Measurements from ENCODE around the gene U2AF1L4. TPM values are rescaled to one million over a fixed set of nuclear protein-coding genes. Genes with fewer than 3 reads are reported as not detected.

U2AF1L4 gene
- total and polyA plus RNA-seq, 7 experiments from 2014 or later = 33.7 to 89.7 (median 70.1) TPM

DNA sequence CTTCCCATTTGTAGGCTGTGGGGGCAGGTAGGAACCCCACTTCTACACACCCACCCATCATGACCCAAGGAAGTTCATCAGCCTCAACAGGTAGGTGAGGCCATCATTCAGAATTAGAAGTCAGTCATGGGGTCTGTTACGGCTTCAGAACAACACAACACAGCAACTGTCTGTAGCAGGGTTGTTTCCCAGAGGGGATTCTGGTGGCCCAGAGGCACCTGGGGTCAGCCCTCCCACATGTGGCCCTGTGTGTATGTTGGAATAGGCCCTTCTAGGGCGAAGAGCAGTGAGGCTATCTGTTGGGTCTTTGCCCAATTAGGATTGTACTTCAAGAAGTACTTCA is 6.4 kb downstream of the U2AF1L4 start:
- CTCF ChIA-PET = interaction anchor here (0.5 kb wide), 1 partner anchor 77 kb away, joined by 7 read pairs; no protein-coding TSS in a partner anchor
- peak overlapping the region in 7 of 10 donors; percentile 0 to 94 (median 48) for H3K4me3 Mint-ChIP-seq
- Histone ChIP-seq H3K4me3 (ENCODE audit: low read length) (no peak overlapping the region), H3K27ac (ENCODE audit: low read depth, low read length) (no peak overlapping the region), H3K36me3 (ENCODE audit: control insufficient read depth in 2 of 3, insufficient read depth in 3 of 3, low read length in 3 of 3) (peaks cover 0 to 57% (median 4%) of the 10 kb centered on the region in 3 experiments), H3K4me1 (ENCODE audit: control insufficient read depth in 2 of 2, insufficient read depth in 2 of 2, low read length in 2 of 2) (peaks cover 19 to 22% of the 10 kb centered on the region in 2 donors), H3K27me3 (ENCODE audit: control insufficient read depth in 2 of 2, insufficient read depth in 2 of 2, low read length in 2 of 2) (no peaks in the 10 kb centered on the region), H3K9me3 (ENCODE audit: control insufficient read depth in 2 of 3, low read length in 3 of 3) (no peaks in the 10 kb centered on the region)
- ATAC-seq = no peak
- intact Hi-C loops (cut with micrococcal nuclease) = no loop called here
- H3K4me1 Mint-ChIP-seq = peaks cover 32 to 60% (median 38%) of the 10 kb centered on the region in 7 donors
- POLR2A ChIA-PET = interaction anchor here (0.6 to 2.4 kb wide), 4 partner anchors 10 to 159 kb away, joined by 3 to 12 read pairs (median 8); partner anchors contain the start of genes KMT2B and LIN37
- H3K9me3 Mint-ChIP-seq = no peaks in the 10 kb centered on the region
- peak overlapping the region in 3 of 9 donors; percentile 36 to 61 (median 39) for H3K27ac Mint-ChIP-seq
- H3K36me3 Mint-ChIP-seq = peaks cover 6 to 32% (median 10%) of the 10 kb centered on the region in 5 donors
- DNase-seq = no peak
- no peaks in the 10 kb centered on the region for H3K27me3 Mint-ChIP-seq

DNA sequence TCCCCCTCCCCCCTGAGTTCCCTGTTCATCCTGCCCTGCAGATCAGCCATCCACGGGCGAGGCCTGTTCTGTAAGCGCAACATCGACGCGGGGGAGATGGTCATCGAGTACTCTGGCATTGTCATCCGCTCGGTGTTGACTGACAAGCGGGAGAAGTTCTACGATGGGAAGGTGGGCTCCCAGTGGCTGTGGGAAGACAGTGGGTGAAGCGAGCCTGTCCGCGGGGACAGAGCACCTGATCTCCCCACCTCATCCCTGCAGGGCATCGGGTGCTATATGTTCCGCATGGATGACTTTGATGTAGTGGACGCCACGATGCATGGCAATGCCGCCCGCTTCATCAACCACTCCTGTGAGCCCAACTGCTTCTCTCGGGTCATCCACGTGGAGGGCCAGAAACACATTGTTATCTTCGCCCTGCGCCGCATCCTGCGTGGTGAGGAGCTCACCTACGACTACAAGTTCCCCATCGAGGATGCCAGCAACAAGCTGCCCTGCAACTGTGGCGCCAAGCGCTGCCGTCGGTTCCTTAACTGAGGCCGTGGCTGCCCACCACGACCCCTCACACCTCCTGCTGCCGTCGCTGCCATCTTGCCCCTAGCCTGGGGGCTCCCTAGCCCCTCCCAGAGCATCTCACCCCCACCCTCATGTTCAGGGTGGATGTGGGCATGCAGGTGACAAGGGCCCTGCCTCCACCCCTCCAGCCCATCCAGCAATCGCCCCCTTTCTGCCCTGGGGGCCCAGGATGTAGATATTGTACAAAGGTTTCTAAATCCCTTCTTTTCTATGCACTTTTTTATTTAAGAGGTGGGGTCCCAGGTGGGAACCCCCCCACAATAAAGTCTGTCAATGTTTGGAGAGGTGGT is 7.0 kb downstream of the U2AF1L4 start:
- H3K4me1 ChIP-seq (ENCODE audit: control insufficient read depth in 2 of 2, insufficient read depth in 2 of 2, low read length in 2 of 2) = peaks cover 16 to 17% of the 10 kb centered on the region in 2 donors
- H3K4me1 Mint-ChIP-seq = peaks cover 32 to 56% (median 35%) of the 10 kb centered on the region in 7 donors
- no peak for ATAC-seq
- peak overlapping the region in 3 of 9 donors; percentile 36 to 61 (median 39) for H3K27ac Mint-ChIP-seq
- DNase-seq = no peak
- no peaks in the 10 kb centered on the region for H3K9me3 Mint-ChIP-seq
- H3K27ac ChIP-seq (ENCODE audit: low read depth, low read length) = peak overlapping the region; percentile 54
- POLR2A ChIA-PET = interaction anchor here (0.6 to 2.4 kb wide), 4 partner anchors 10 to 159 kb away, joined by 3 to 12 read pairs (median 6); partner anchors contain the start of genes KMT2B and LIN37
- peak overlapping the region in 4 of 10 donors; percentile 0 to 89 (median 54) for H3K4me3 Mint-ChIP-seq
- peaks cover 6 to 29% (median 10%) of the 10 kb centered on the region in 5 donors for H3K36me3 Mint-ChIP-seq
- no peaks in the 10 kb centered on the region for H3K27me3 Mint-ChIP-seq
- intact Hi-C loops (cut with micrococcal nuclease) = no loop called here
- H3K36me3 ChIP-seq (ENCODE audit: control insufficient read depth in 2 of 3, insufficient read depth in 3 of 3, low read length in 3 of 3) = peaks cover 0 to 63% (median 4%) of the 10 kb centered on the region in 3 experiments
- no peaks in the 10 kb centered on the region for H3K27me3 ChIP-seq (ENCODE audit: control insufficient read depth in 2 of 2, insufficient read depth in 2 of 2, low read length in 2 of 2)
- no peaks in the 10 kb centered on the region for H3K9me3 ChIP-seq (ENCODE audit: control insufficient read depth in 2 of 3, low read length in 3 of 3)
- CTCF ChIA-PET = interaction anchor here (0.5 to 1.6 kb wide), 4 partner anchors 11 to 77 kb away, joined by 3 to 7 read pairs (median 6); no protein-coding TSS in a partner anchor
- H3K4me3 ChIP-seq (ENCODE audit: low read length) = no peak overlapping the region

DNA sequence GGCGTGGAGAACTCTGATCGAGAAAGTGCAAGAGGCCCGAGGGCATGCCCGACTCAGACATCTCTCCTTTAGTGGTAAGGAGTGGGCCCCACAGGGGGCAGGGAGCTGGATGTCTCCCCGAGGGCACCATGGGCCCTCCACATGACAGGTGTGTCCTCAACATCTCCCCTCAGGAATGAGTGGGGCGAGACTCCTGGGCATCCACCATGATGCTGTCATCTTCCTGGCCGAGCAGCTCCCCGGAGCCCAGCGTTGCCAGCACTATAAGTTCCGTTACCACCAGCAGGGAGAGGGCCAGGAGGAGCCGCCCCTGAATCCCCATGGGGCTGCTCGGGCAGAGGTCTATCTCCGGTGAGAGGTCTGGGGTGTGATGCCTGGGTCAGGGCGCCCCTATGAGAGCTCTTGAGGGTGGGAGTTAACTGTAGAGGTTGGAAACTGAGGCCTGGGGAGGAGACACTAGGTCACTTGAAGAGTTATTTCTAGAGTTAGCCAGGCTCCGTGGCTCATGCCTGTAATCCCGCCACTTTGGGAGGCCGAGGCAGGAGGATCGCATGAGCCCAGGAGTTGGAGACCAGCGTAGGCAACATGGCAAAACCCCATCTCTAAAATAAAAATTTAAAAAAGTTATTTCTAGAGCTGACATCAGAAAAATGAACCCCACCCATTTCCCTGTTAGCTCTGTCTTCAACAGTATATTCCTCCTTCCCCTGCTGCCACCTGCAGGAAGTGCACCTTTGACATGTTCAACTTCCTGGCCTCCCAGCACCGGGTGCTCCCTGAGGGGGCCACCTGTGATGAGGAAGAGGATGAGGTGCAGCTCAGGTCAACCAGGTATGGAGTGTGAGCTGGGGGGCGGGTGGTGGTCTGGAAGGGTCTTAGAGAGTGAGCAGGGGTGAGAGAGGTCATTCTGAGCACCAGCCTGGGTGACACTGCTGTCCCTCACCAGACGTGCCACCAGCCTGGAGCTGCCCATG is 8.0 kb downstream of the U2AF1L4 start:
- no peak overlapping the region for H3K4me3 ChIP-seq (ENCODE audit: low read length)
- no peaks in the 10 kb centered on the region for H3K27me3 ChIP-seq (ENCODE audit: control insufficient read depth in 2 of 2, insufficient read depth in 2 of 2, low read length in 2 of 2)
- H3K36me3 ChIP-seq (ENCODE audit: control insufficient read depth in 2 of 3, insufficient read depth in 3 of 3, low read length in 3 of 3) = peaks cover 0 to 72% (median 4%) of the 10 kb centered on the region in 3 experiments
- Mint-ChIP-seq H3K27me3 (no peaks in the 10 kb centered on the region), H3K36me3 (peaks cover 1 to 22% (median 6%) of the 10 kb centered on the region in 5 donors), H3K9me3 (no peaks in the 10 kb centered on the region), H3K4me1 (peaks cover 26 to 47% (median 28%) of the 10 kb centered on the region in 7 donors), H3K4me3 (peak overlapping the region in 5 of 10 donors; percentile 44 to 77 (median 60)), H3K27ac (peak overlapping the region in 8 of 9 donors; percentile 28 to 80 (median 62))
- no peak for ATAC-seq
- H3K27ac ChIP-seq (ENCODE audit: low read depth, low read length) = peak overlapping the region; percentile 54
- ChIA-PET POLR2A (interaction anchor here (0.6 to 1.5 kb wide), 4 partner anchors 9 to 89 kb away, joined by 3 to 6 read pairs (median 6); partner anchors contain the start of genes COX6B1 and KMT2B), CTCF (interaction anchor here (0.8 to 1.6 kb wide), 6 partner anchors 10 to 44 kb away, joined by 3 to 7 read pairs (median 4); partner anchors contain the start of gene LIN37)
- DNase-seq = peak in 3 of 9 donors; percentile 27 to 44 (median 36)
- intact Hi-C loops (cut with micrococcal nuclease) = loop anchor here in 1 of 2 donors (1.0 kb wide), 1 partner anchor 15 kb away; no protein-coding TSS in a partner anchor
- peaks cover 8 to 10% of the 10 kb centered on the region in 2 donors for H3K4me1 ChIP-seq (ENCODE audit: control insufficient read depth in 2 of 2, insufficient read depth in 2 of 2, low read length in 2 of 2)
- H3K9me3 ChIP-seq (ENCODE audit: control insufficient read depth in 2 of 3, low read length in 3 of 3) = no peaks in the 10 kb centered on the region

DNA sequence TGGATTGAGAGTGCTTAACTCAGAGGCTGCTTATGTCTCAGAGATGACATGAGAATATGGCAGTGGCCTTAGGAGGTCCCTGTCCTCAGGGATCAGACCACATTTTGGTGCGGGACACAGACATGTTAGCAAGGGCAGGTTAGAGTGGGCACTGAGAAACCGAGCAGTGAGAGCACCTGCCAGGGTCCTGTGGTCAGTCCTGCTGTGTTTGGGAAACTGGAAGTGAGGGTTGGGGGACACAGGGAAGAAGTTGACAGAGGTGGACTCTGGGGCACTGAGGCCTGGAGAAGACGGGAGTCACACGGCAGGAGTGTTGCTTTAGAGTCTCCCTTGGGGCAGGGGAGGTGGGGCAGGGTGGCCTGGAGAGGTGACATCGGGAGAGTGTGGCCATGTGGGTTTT is 10.3 kb downstream of the U2AF1L4 start:
- peak overlapping the region in 5 of 9 donors; percentile 45 to 81 (median 77) for H3K27ac Mint-ChIP-seq
- POLR2A ChIA-PET = interaction anchor here (1.3 kb wide), 1 partner anchor 10 kb away, joined by 5 read pairs; no protein-coding TSS in a partner anchor
- no peak for ATAC-seq
- CTCF ChIA-PET = no interaction called here
- intact Hi-C loops (cut with micrococcal nuclease) = no loop called here
- Histone ChIP-seq H3K27ac (ENCODE audit: low read depth, low read length) (no peak overlapping the region), H3K9me3 (ENCODE audit: control insufficient read depth in 2 of 3, low read length in 3 of 3) (no peaks in the 10 kb centered on the region), H3K27me3 (ENCODE audit: control insufficient read depth in 2 of 2, insufficient read depth in 2 of 2, low read length in 2 of 2) (no peaks in the 10 kb centered on the region), H3K4me1 (ENCODE audit: control insufficient read depth in 2 of 2, insufficient read depth in 2 of 2, low read length in 2 of 2) (peaks cover 2 to 4% of the 10 kb centered on the region in 2 donors), H3K36me3 (ENCODE audit: control insufficient read depth in 2 of 3, insufficient read depth in 3 of 3, low read length in 3 of 3) (peaks cover 4 to 92% (median 8%) of the 10 kb centered on the region in 3 experiments), H3K4me3 (ENCODE audit: low read length) (no peak overlapping the region)
- H3K36me3 Mint-ChIP-seq = peaks cover 6 to 32% (median 16%) of the 10 kb centered on the region in 5 donors
- DNase-seq = no peak
- no peak overlapping the region for H3K4me3 Mint-ChIP-seq
- H3K4me1 Mint-ChIP-seq = peaks cover 23 to 38% (median 31%) of the 10 kb centered on the region in 7 donors
- no peaks in the 10 kb centered on the region for H3K27me3 Mint-ChIP-seq
- H3K9me3 Mint-ChIP-seq = no peaks in the 10 kb centered on the region

DNA sequence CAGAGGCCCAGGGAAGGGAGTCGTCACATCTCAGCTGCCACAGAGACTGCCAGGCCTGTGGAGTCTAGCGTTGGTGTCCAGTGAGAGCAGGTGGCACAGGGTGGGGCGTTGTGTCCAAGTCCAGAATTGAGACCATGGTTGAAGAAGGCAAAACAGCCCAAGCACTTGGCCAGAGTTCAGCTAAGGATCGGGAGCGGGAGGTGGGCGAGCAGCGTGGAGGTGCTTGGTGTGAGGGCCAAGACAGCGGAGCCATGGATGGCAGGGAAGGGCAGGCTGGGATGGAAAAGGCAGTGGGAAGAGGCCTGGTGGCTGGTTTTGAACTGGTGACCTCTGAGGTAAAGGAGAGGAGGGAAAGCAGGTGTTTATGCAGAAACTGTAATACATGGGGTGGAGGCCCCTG is 10.9 kb downstream of the U2AF1L4 start:
- POLR2A ChIA-PET = interaction anchor here (0.7 to 1.3 kb wide), 3 partner anchors 10 to 12 kb away, joined by 3 to 5 read pairs (median 3); partner anchors contain the start of genes PSENEN and U2AF1L4
- no peak for DNase-seq
- H3K27me3 ChIP-seq (ENCODE audit: control insufficient read depth in 2 of 2, insufficient read depth in 2 of 2, low read length in 2 of 2) = no peaks in the 10 kb centered on the region
- CTCF ChIA-PET = no interaction called here
- peaks cover 4 to 93% (median 8%) of the 10 kb centered on the region in 3 experiments for H3K36me3 ChIP-seq (ENCODE audit: control insufficient read depth in 2 of 3, insufficient read depth in 3 of 3, low read length in 3 of 3)
- no peaks in the 10 kb centered on the region for H3K4me1 ChIP-seq (ENCODE audit: control insufficient read depth in 2 of 2, insufficient read depth in 2 of 2, low read length in 2 of 2)
- no peak for ATAC-seq
- H3K27ac ChIP-seq (ENCODE audit: low read depth, low read length) = no peak overlapping the region
- Mint-ChIP-seq H3K27ac (peak overlapping the region in 7 of 9 donors; percentile 42 to 81 (median 70)), H3K4me3 (no peak overlapping the region), H3K27me3 (no peaks in the 10 kb centered on the region), H3K4me1 (peaks cover 18 to 38% (median 30%) of the 10 kb centered on the region in 7 donors), H3K9me3 (no peaks in the 10 kb centered on the region), H3K36me3 (peaks cover 6 to 36% (median 16%) of the 10 kb centered on the region in 5 donors)
- H3K4me3 ChIP-seq (ENCODE audit: low read length) = no peak overlapping the region
- intact Hi-C loops (cut with micrococcal nuclease) = no loop called here
- no peaks in the 10 kb centered on the region for H3K9me3 ChIP-seq (ENCODE audit: control insufficient read depth in 2 of 3, low read length in 3 of 3)

Measured in naive thymus-derived CD4-positive, alpha-beta T cell (primary cell).